H9 (cell line): ENCODE data around the gene PLAGL1. TPM values are rescaled to one million over a fixed set of nuclear protein-coding genes. Genes with fewer than 3 reads are reported as not detected.

ENCODE experiments used
- DNase-seq: peaks from one replicate; pipeline ENCODE4 v3.0.0-alpha.2; 2017
- H2AFZ ChIP-seq: one replicate; pipeline ENCODE4 v1.6.1; 2013; ENCODE audit warnings: mild to moderate bottlenecking, low read length, control low read depth, moderate library complexity
- H2AK5ac ChIP-seq: 2 replicates; pipeline ENCODE4 v1.6.1; 2013; ENCODE audit warnings: low read length, control low read depth, mixed read lengths; ENCODE audit not compliant: insufficient read length
- H2BK120ac ChIP-seq: one replicate; pipeline ENCODE4 v1.6.1; 2013; ENCODE audit warnings: low read depth, mild to moderate bottlenecking, low read length, control low read depth, inconsistent platforms; ENCODE audit not compliant: poor library complexity, severe bottlenecking
- H2BK12ac ChIP-seq: 2 replicates; pipeline ENCODE4 v1.6.1; 2013; ENCODE audit warnings: low read length, control low read depth, mixed read lengths, low read depth; ENCODE audit not compliant: insufficient read length
- H2BK15ac ChIP-seq: 2 replicates; pipeline ENCODE4 v1.6.1; 2013; ENCODE audit warnings: low read depth, low read length, control low read depth
- H2BK20ac ChIP-seq: one replicate; pipeline ENCODE4 v1.6.1; 2013; ENCODE audit warnings: low read depth, mild to moderate bottlenecking, low read length, control low read depth, inconsistent platforms; ENCODE audit not compliant: poor library complexity, severe bottlenecking
- H2BK5ac ChIP-seq: 2 replicates; pipeline ENCODE4 v1.6.1; 2013; ENCODE audit warnings: low read length, control low read depth, mixed read lengths; ENCODE audit not compliant: insufficient read length
- H3K14ac ChIP-seq: 2 replicates; pipeline ENCODE4 v1.6.1; 2013; ENCODE audit warnings: low read length, control low read depth; ENCODE audit not compliant: insufficient read depth
- H3K18ac ChIP-seq: 2 replicates; pipeline ENCODE4 v1.6.1; 2013; ENCODE audit warnings: low read depth, mild to moderate bottlenecking, mixed read lengths, low read length, control low read depth; ENCODE audit not compliant: insufficient read length
- H3K23ac ChIP-seq: 2 replicates; pipeline ENCODE4 v1.6.1; 2013; ENCODE audit warnings: low read length, control low read depth, mixed read lengths, low read depth; ENCODE audit not compliant: insufficient read length
- H3K23me2 ChIP-seq: 2 replicates; pipeline ENCODE4 v1.6.1; 2013; ENCODE audit warnings: low read depth, mild to moderate bottlenecking, mixed read lengths, low read length, control low read depth; ENCODE audit not compliant: insufficient read length, poor library complexity, severe bottlenecking
- H3K27ac ChIP-seq: 2 replicates; pipeline ENCODE4 v1.5.1; 2013; ENCODE audit warnings: low read length, control low read depth, mixed read lengths, low read depth; ENCODE audit not compliant: insufficient read length
- H3K27me3 ChIP-seq: 2 replicates; pipeline ENCODE4 v1.6.1; 2013; ENCODE audit warnings: low read length, control low read depth, inconsistent platforms; ENCODE audit not compliant: insufficient read depth
- H3K4ac ChIP-seq: 2 replicates; pipeline ENCODE4 v1.6.1; 2013; ENCODE audit warnings: low read depth, mild to moderate bottlenecking, control low read depth, inconsistent platforms, low read length, moderate library complexity
- H3K4me1 ChIP-seq: 2 replicates; pipeline ENCODE4 v1.6.1; 2013; ENCODE audit warnings: low read length, control low read depth, inconsistent platforms; ENCODE audit not compliant: insufficient read depth
- H3K4me2 ChIP-seq: 2 replicates; pipeline ENCODE4 v1.6.1; 2013; ENCODE audit warnings: low read length, control low read depth, mixed read lengths; ENCODE audit not compliant: insufficient read length, insufficient read depth
- H3K56ac ChIP-seq: 2 replicates; pipeline ENCODE4 v1.6.1; 2013; ENCODE audit warnings: low read depth, mild to moderate bottlenecking, mixed read lengths, low read length, control low read depth; ENCODE audit not compliant: insufficient read length
- H3K79me1 ChIP-seq: 2 replicates; pipeline ENCODE4 v1.6.1; 2013; ENCODE audit warnings: low read depth, mild to moderate bottlenecking, moderate library complexity, low read length, control low read depth, inconsistent platforms; ENCODE audit not compliant: insufficient read depth, poor library complexity, severe bottlenecking
- H3K79me2 ChIP-seq: 2 replicates; pipeline ENCODE4 v1.6.1; 2013; ENCODE audit warnings: low read length, control low read depth, inconsistent platforms; ENCODE audit not compliant: insufficient read depth
- H3K9ac ChIP-seq: 2 replicates; pipeline ENCODE4 v1.6.1; 2013; ENCODE audit warnings: low read length, control low read depth, mixed read lengths; ENCODE audit not compliant: insufficient read length; ENCODE audit errors: extremely low read depth
- H3K9me3 ChIP-seq: one replicate; pipeline ENCODE4 v1.6.1; 2013; ENCODE audit warnings: low read depth, low read length, inconsistent platforms; ENCODE audit not compliant: control insufficient read depth
- H3T11ph ChIP-seq: one replicate; pipeline ENCODE4 v1.6.1; 2013; ENCODE audit warnings: mild to moderate bottlenecking, low read length, control low read depth, inconsistent platforms
- H4K20me1 ChIP-seq: one replicate; pipeline ENCODE4 v1.6.1; 2013; ENCODE audit not compliant: control insufficient read depth, insufficient read length, insufficient read depth
- H4K5ac ChIP-seq: 2 replicates; pipeline ENCODE4 v1.6.1; 2013; ENCODE audit warnings: low read depth, mild to moderate bottlenecking, mixed read lengths, low read length, control low read depth; ENCODE audit not compliant: insufficient read length
- H4K8ac ChIP-seq: replicated peaks from 2 replicates; pipeline ENCODE4 v1.6.1; 2013; ENCODE audit warnings: low read length, control low read depth, mixed read lengths, low read depth; ENCODE audit not compliant: insufficient read length
- H4K91ac ChIP-seq: 2 replicates; pipeline ENCODE4 v1.6.1; 2013; ENCODE audit warnings: low read depth, mild to moderate bottlenecking, moderate library complexity, mixed read lengths, low read length, control low read depth; ENCODE audit not compliant: insufficient read length
- H3K27ac Mint-ChIP-seq, 3 experiments: 2 replicates in 2 of 3; 3 replicates in 1 of 3; pipeline ENCODE4 v1.8.0; 2020 to 2021; ENCODE audit warnings: mixed read lengths in 3 of 3, mild to moderate bottlenecking in 1 of 3, moderate library complexity in 1 of 3
- H3K27me3 Mint-ChIP-seq: 2 replicates; pipeline ENCODE4 v1.8.0; 2021; ENCODE audit warnings: low read depth, mild to moderate bottlenecking, moderate library complexity, mixed read lengths
- H3K36me3 Mint-ChIP-seq, 3 experiments: 2 replicates in 2 of 3; 3 replicates in 1 of 3; pipeline ENCODE4 v1.8.0; 2020 to 2021; ENCODE audit warnings: low read depth in 3 of 3, mixed read lengths in 3 of 3; ENCODE audit not compliant: insufficient read depth in 1 of 3
- H3K4me1 Mint-ChIP-seq, 2 experiments: 2 replicates each; pipeline ENCODE4 v1.8.0; 2020; ENCODE audit warnings: mixed read lengths in 2 of 2
- H3K4me3 Mint-ChIP-seq, 2 experiments: 2 replicates in 1 of 2; 3 replicates in 1 of 2; pipeline ENCODE4 v1.8.0; 2020 to 2021; ENCODE audit warnings: mild to moderate bottlenecking in 2 of 2, mixed read lengths in 2 of 2, moderate library complexity in 1 of 2
- H3K9me3 Mint-ChIP-seq, 2 experiments: 2 replicates in 1 of 2; 3 replicates in 1 of 2; pipeline ENCODE4 v1.8.0; 2020; ENCODE audit warnings: mild to moderate bottlenecking in 2 of 2, mixed read lengths in 2 of 2, moderate library complexity in 1 of 2
- WGBS: extraction: QIAGEN DNeasy Blood & Tissue Kit; methylation state at CpG from one replicate; pipeline ENCODE4 v1.1.7; 2013; ENCODE audit warnings: missing lambda C conversion rate, low lambda C conversion rate, mixed read lengths; ENCODE audit not compliant: insufficient read length; ENCODE audit errors: extremely low coverage; 5-methylcytosine and 5-hydroxymethylcytosine counted together
- total RNA-seq: library from RNA; stranded (reverse); gene quantifications from 2 replicates; pipeline ENCODE4 v1.2.1, GENCODE V29; 2021
- TF ChIP-seq, protein P1 (sequence below): fragments of 200-600 bp; sonication (generic); conservative IDR thresholded peaks from 3 replicates; pipeline ENCODE4 v1.8.0; 2021; ENCODE audit warnings: antibody characterized with exemption, mild to moderate bottlenecking

Gene PLAGL1
- total RNA-seq, 1 experiment from 2014 or later: 1.9 TPM

DNA sequence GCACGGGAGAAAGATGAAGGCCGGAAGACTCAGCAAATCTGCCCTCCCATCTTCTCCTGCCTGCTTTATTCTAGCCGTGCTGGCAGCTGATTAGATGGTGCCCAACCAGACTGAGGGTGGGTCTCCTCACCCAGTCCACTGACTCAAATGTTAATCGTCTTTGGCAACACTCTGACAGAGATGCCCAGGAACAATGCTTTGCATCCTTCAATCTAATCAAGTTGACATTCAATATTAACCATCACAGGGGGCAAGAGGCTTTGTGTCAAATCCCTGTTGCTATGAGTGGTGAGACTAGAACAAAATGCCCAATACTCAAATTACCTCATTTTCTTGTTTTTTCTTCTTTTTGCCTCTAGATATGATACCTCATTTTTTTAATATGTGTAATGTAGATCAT lies 27.4 kb upstream of the PLAGL1 start:
- H3K27me3 Mint-ChIP-seq: peaks cover 5% of the 10 kb centered on the region; the same call in 1 of the 2 replicates
- peaks cover 8 to 10% of the 10 kb centered on the region in 2 experiments for H3K4me1 Mint-ChIP-seq
- no peak overlapping the region for H3K27ac Mint-ChIP-seq
- no peaks in the 10 kb centered on the region for H3K36me3 Mint-ChIP-seq
- no peaks in the 10 kb centered on the region for H3K9me3 ChIP-seq
- no peaks in the 10 kb centered on the region for H3K27me3 ChIP-seq
- no peak overlapping the region for H3K9ac ChIP-seq
- H3T11ph ChIP-seq: no peak overlapping the region
- H2BK120ac ChIP-seq: no peak overlapping the region
- H2AFZ ChIP-seq: no peak overlapping the region
- no peaks in the 10 kb centered on the region for H3K4me1 ChIP-seq
- H2AK5ac ChIP-seq: no peak overlapping the region
- H3K56ac ChIP-seq: no peak overlapping the region
- H3K18ac ChIP-seq: no peak overlapping the region
- no peak overlapping the region for H2BK12ac ChIP-seq
- no peak overlapping the region for H4K5ac ChIP-seq
- H3K27ac ChIP-seq: no peak overlapping the region
- no CpG with 5 or more reads among the region's 4 CpGs for WGBS
- H3K23me2 ChIP-seq: no peaks in the 10 kb centered on the region
- no peak overlapping the region for H2BK15ac ChIP-seq
- no peak overlapping the region for H3K4ac ChIP-seq
- TF ChIP-seq, protein P1, sequence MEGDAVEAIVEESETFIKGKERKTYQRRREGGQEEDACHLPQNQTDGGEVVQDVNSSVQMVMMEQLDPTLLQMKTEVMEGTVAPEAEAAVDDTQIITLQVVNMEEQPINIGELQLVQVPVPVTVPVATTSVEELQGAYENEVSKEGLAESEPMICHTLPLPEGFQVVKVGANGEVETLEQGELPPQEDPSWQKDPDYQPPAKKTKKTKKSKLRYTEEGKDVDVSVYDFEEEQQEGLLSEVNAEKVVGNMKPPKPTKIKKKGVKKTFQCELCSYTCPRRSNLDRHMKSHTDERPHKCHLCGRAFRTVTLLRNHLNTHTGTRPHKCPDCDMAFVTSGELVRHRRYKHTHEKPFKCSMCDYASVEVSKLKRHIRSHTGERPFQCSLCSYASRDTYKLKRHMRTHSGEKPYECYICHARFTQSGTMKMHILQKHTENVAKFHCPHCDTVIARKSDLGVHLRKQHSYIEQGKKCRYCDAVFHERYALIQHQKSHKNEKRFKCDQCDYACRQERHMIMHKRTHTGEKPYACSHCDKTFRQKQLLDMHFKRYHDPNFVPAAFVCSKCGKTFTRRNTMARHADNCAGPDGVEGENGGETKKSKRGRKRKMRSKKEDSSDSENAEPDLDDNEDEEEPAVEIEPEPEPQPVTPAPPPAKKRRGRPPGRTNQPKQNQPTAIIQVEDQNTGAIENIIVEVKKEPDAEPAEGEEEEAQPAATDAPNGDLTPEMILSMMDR: no peak
- no peaks in the 10 kb centered on the region for H3K79me2 ChIP-seq
- H3K14ac ChIP-seq: no peak overlapping the region
- H3K9me3 Mint-ChIP-seq: peaks cover 0 to 4% of the 10 kb centered on the region in 2 experiments; a peak in 1 of 5 replicates
- H3K4me2 ChIP-seq: no peak overlapping the region
- no peak overlapping the region for H2BK5ac ChIP-seq
- no peak overlapping the region for H4K8ac ChIP-seq
- H2BK20ac ChIP-seq: no peak overlapping the region
- H3K23ac ChIP-seq: no peak overlapping the region
- no peaks in the 10 kb centered on the region for H3K79me1 ChIP-seq
- no peak overlapping the region for H3K4me3 Mint-ChIP-seq
- DNase-seq: no peak
- no peak overlapping the region for H4K91ac ChIP-seq
- no peaks in the 10 kb centered on the region for H4K20me1 ChIP-seq
